GM12878 (cell line): ENCODE data around the gene RAP1B. TPM values are rescaled to one million over a fixed set of nuclear protein-coding genes. Genes with fewer than 3 reads are reported as not detected.

ENCODE experiments used
- ATAC-seq: fragments of 200-7000 bp; cut with Tn5 transposase; 3 replicates; pipeline ENCODE4 v1.9.1; 2020; ENCODE audit warnings: mild to moderate bottlenecking, moderate library complexity
- Bru-seq: library from RNA; stranded (reverse); fragments of 400-500 nt; gene quantifications from one replicate; lab custom pipeline; 2021; lab: Mats Ljungman, UMichigan
- BruChase-seq, 2 experiments: library from RNA; stranded (reverse); fragments of 400-500 nt; gene quantifications; one replicate each; lab custom pipeline; 2021; lab: Mats Ljungman, UMichigan
- BruUV-seq: library from RNA; stranded (reverse); fragments of 400-500 nt; replicated peaks from 2 replicates; lab custom pipeline; 2021; lab: Mats Ljungman, UMichigan
- CTCF ChIA-PET: fragments of 300-600 bp; sonication (Branson Sonifier 250); formaldehyde crosslinking; extraction: SDS; loops from one replicate; lab custom pipeline; 2021; ENCODE audit warnings: inconsistent platforms; lab: Yijun Ruan, JAX
- POLR2A ChIA-PET: fragments of 350-600 bp; formaldehyde crosslinking; extraction: SDS; loops from one replicate; lab custom pipeline; 2021; ENCODE audit warnings: inconsistent platforms; lab: Charles Lee
- RAD21 ChIA-PET: fragments of 300-600 bp; sonication (Branson Sonifier 250); formaldehyde crosslinking; loops from one replicate; lab custom pipeline; 2023; ENCODE audit warnings: antibody characterized with exemption; ENCODE audit not compliant: unreplicated experiment; lab: Charles Lee
- SMC1A ChIA-PET: fragments of 300-600 bp; sonication (Branson Sonifier 250); formaldehyde crosslinking; loops from one replicate; lab custom pipeline; 2023; ENCODE audit not compliant: unreplicated experiment, uncharacterized antibody; lab: Charles Lee
- DNase-seq: peaks from one replicate; pipeline ENCODE4 v3.0.0-alpha.2; 2011; ENCODE audit warnings: low read depth, low spot score
- FAIRE-seq: peaks from 3 replicates; lab custom pipeline; 2011; peaks lifted over from hg19 to GRCh38; lab: Jason Lieb, UNC
- H2AFZ ChIP-seq: 2 replicates; pipeline ENCODE4 v1.6.0; 2011; ENCODE audit warnings: low read depth, low read length, control low read depth; ENCODE audit not compliant: control insufficient read depth
- H3K27ac ChIP-seq: 2 replicates; pipeline ENCODE4 v1.5.1; 2011; ENCODE audit warnings: control low read depth; ENCODE audit not compliant: control insufficient read depth, insufficient read depth
- H3K27me3 ChIP-seq, 2 experiments: replicated peaks in 1 of 2; 2 replicates each; pipeline versions ENCODE4 v1.6.0 to v1.6.1; 2011; ENCODE audit warnings: low read length in 1 of 2; ENCODE audit not compliant: control insufficient read depth in 2 of 2, insufficient read depth in 2 of 2
- H3K36me3 ChIP-seq, 2 experiments: 2 replicates each; pipeline ENCODE4 v1.5.1; 2011; ENCODE audit warnings: low read length in 1 of 2; ENCODE audit not compliant: control insufficient read depth in 2 of 2, insufficient read depth in 2 of 2
- H3K4me1 ChIP-seq: 2 replicates; pipeline ENCODE4 v1.6.1; 2011; ENCODE audit warnings: mild to moderate bottlenecking, low read length, moderate library complexity, mixed read lengths; ENCODE audit not compliant: control insufficient read depth, insufficient read depth
- H3K4me2 ChIP-seq: 2 replicates; pipeline ENCODE4 v1.6.0; 2011; ENCODE audit warnings: control low read depth; ENCODE audit not compliant: control insufficient read depth, insufficient read depth
- H3K4me3 ChIP-seq: fragments of 200-600 bp; sonication (generic); 2 replicates; pipeline ENCODE4 v1.5.1; 2016
- H3K79me2 ChIP-seq: 2 replicates; pipeline ENCODE4 v1.6.0; 2011; ENCODE audit warnings: low read length; ENCODE audit not compliant: control insufficient read depth, insufficient read depth
- H3K9ac ChIP-seq: 2 replicates; pipeline ENCODE4 v1.8.0; 2011; ENCODE audit warnings: low read length, control low read depth, mixed read lengths; ENCODE audit not compliant: control insufficient read depth, insufficient read depth
- H3K9me3 ChIP-seq: replicated peaks from 3 replicates; pipeline ENCODE4 v1.5.1; 2011; ENCODE audit warnings: mild to moderate bottlenecking, low read length; ENCODE audit not compliant: control insufficient read depth, insufficient read depth
- H4K20me1 ChIP-seq: 2 replicates; pipeline ENCODE4 v1.6.0; 2011; ENCODE audit not compliant: control insufficient read depth, insufficient read depth
- BCL3 ChIP-seq: IDR thresholded peaks from 2 replicates; pipeline ENCODE4 v1.6.1; 2011; ENCODE audit warnings: borderline replicate concordance, low read depth, mild to moderate bottlenecking, moderate library complexity, low read length; ENCODE audit not compliant: insufficient read depth, poor library complexity, severe bottlenecking
- BRCA1 ChIP-seq: IDR thresholded peaks from 2 replicates; pipeline ENCODE4 v1.6.1; 2011; ENCODE audit warnings: low read depth, low read length, improper control_type of control experiment
- CHD1 ChIP-seq: IDR thresholded peaks from 2 replicates; pipeline ENCODE4 v1.6.1; 2012; ENCODE audit warnings: low read depth, low read length, improper control_type of control experiment
- DPF2 ChIP-seq: fragments of 450-650 bp; IDR thresholded peaks from 2 replicates; pipeline ENCODE4 v1.6.1; 2017; ENCODE audit warnings: mild to moderate bottlenecking
- EED ChIP-seq: sonication (generic); IDR thresholded peaks from 2 replicates; pipeline ENCODE4 v1.6.1; 2016; ENCODE audit warnings: antibody characterized with exemption, low read depth
- EGR1 ChIP-seq, 2 experiments: IDR thresholded peaks; 1 replicate in 1 of 2; 2 replicates in 1 of 2; pipeline ENCODE4 v1.6.1; 2011 to 2012; ENCODE audit warnings: low read depth in 2 of 2, low read length in 2 of 2, borderline replicate concordance in 1 of 2, mild to moderate bottlenecking in 1 of 2, moderate library complexity in 1 of 2
- MEF2B ChIP-seq: fragments of 450-650 bp; IDR thresholded peaks from 2 replicates; pipeline ENCODE4 v1.6.1; 2018; ENCODE audit warnings: mild to moderate bottlenecking, moderate library complexity; ENCODE audit not compliant: partially characterized antibody, poor library complexity, severe bottlenecking
- NFIC ChIP-seq: IDR thresholded peaks from 2 replicates; pipeline ENCODE4 v1.6.1; 2012; ENCODE audit warnings: low read depth, mild to moderate bottlenecking, inconsistent platforms, low read length, moderate library complexity
- NFXL1 ChIP-seq: fragments of 450-650 bp; IDR thresholded peaks from 2 replicates; pipeline ENCODE4 v1.6.1; 2017; ENCODE audit warnings: antibody characterized with exemption, mild to moderate bottlenecking, borderline replicate concordance
- RB1 ChIP-seq: fragments of 450-650 bp; formaldehyde crosslinking; IDR thresholded peaks from 2 replicates; pipeline ENCODE4 v1.6.1; 2017; ENCODE audit warnings: mild to moderate bottlenecking, borderline replicate concordance
- SMARCA5 ChIP-seq: fragments of 450-650 bp; IDR thresholded peaks from 2 replicates; pipeline ENCODE4 v1.6.1; 2017; ENCODE audit warnings: mild to moderate bottlenecking
- TBL1XR1 ChIP-seq: IDR thresholded peaks from 2 replicates; pipeline ENCODE4 v1.6.1; 2012; ENCODE audit warnings: low read depth, low read length, improper control_type of control experiment
- ZNF24 ChIP-seq: fragments of 450-650 bp; IDR thresholded peaks from 2 replicates; pipeline ENCODE4 v1.6.1; 2017; ENCODE audit warnings: antibody characterized with exemption, mild to moderate bottlenecking
- ZNF622 ChIP-seq: fragments of 450-650 bp; IDR thresholded peaks from 2 replicates; pipeline ENCODE4 v1.6.1; 2017; ENCODE audit warnings: mild to moderate bottlenecking, inconsistent platforms
- WGBS: methylation state at CpG from one replicate; pipeline ENCODE4 v1.1.6; 2016; ENCODE audit warnings: low lambda C conversion rate; ENCODE audit not compliant: insufficient replicate concordance, insufficient coverage; ENCODE audit errors: missing lambda C conversion rate; 5-methylcytosine and 5-hydroxymethylcytosine counted together
- in situ Hi-C: fragments of 300-500 bp; cut with MboI; formaldehyde crosslinking; loops from 9 replicates; pipeline ENCODE4 v1.14.3; 2018; ENCODE audit warnings: mixed read lengths
- intact Hi-C: fragments of 100-400 bp; cut with micrococcal nuclease; formaldehyde crosslinking; loops from one replicate; pipeline ENCODE4 v1.14.2; 2022; ENCODE audit not compliant: unreplicated experiment
- long read RNA-seq, 2 experiments: library from polyadenylated mRNA; unstranded; transcript quantifications; one replicate each; pipeline ENCODE4 v2.0.0, GENCODE V29; 2019 to 2020
- polyA minus RNA-seq, 3 experiments: library from RNA; depleted of rRNA, polyadenylated mRNA; stranded (reverse); fragments of >200 nt; gene quantifications; 2 replicates each; pipeline ENCODE4 v1.2.3, GENCODE V29; 2011
- polyA plus RNA-seq, 11 experiments: library from polyadenylated mRNA; depleted of rRNA in 4 of 11; unstranded in 6 of 11; stranded (reverse) in 5 of 11; fragments of >200 nt; fragmentation: Nextera tagmentation in 4 of 11; fragmentation: Illumina TruSeq in 1 of 11; extraction: Ambion mirVana in 4 of 11; extraction: Trizol in 1 of 11; gene quantifications; 1 replicate in 1 of 11; 2 replicates in 10 of 11; pipeline versions ENCODE4 v1.2.1 to v1.2.3, GENCODE V29; 2011 to 2016; ENCODE audit warnings: inconsistent platforms in 2 of 11, missing spikeins in 2 of 11, low read depth in 1 of 11
- total RNA-seq, 4 experiments: library from RNA; depleted of rRNA in 3 of 4; stranded (reverse); fragments of >200 nt in 3 of 4; fragmentation: Illumina TruSeq in 1 of 4; extraction: Trizol in 1 of 4; gene quantifications; 2 replicates each; pipeline versions ENCODE4 v1.2.1 to v1.2.3, GENCODE V29; 2013 to 2021
- TF ChIP-seq, protein P1 (sequence below): IDR thresholded peaks from 2 replicates; pipeline ENCODE4 v1.6.1; 2012; ENCODE audit warnings: low read depth, low read length, improper control_type of control experiment

Gene RAP1B
- total RNA-seq (2013; cell fraction: nucleolus; rRNA removed) = 248 and 255 TPM in 2 replicates
- total RNA-seq (2014; rRNA removed) (113 and 117 TPM in 2 replicates), total RNA-seq (2014; rRNA removed; fragmentation: Illumina TruSeq; extraction: Trizol) (121 and 125 TPM in 2 replicates), total RNA-seq (2021) (105 and 115 TPM in 2 replicates), polyA plus RNA-seq (2011; rRNA removed) (203 and 292 TPM in 2 replicates), polyA plus RNA-seq (2014; fragmentation: Illumina TruSeq; extraction: Trizol) (201 and 225 TPM in 2 replicates), polyA plus RNA-seq (2014; fragmentation: Nextera tagmentation; extraction: Ambion mirVana) (10 to 100 TPM; 88.9 to 95.0 TPM), polyA plus RNA-seq (2014; rRNA removed) (121 and 129 TPM in 2 replicates), polyA plus RNA-seq (2016; fragmentation: Nextera tagmentation; extraction: Ambion mirVana) (100 to 1,000 TPM; 208 to 219 TPM), polyA minus RNA-seq (2011; rRNA and poly(A)+ RNA removed) (53.3 and 76.7 TPM in 2 replicates), Bru-seq, nascent RNA (percentile 98 among the genes with signal in this experiment), BruChase-seq, experiment 1, labeled RNA remaining after a 6-hour chase (percentile 98 among the genes with signal in this experiment), BruChase-seq, experiment 2, labeled RNA remaining after a 2-hour chase (percentile 98 among the genes with signal in this experiment)
- polyA plus RNA-seq (2011; ENCODE audit: low read depth) = 52.6 TPM
- 80.2 and 93.0 TPM in 2 replicates for polyA plus RNA-seq (2011; cell fraction: cytosol; rRNA removed)
- polyA plus RNA-seq (2011; cell fraction: nucleus; rRNA removed) = 61.6 and 84.0 TPM in 2 replicates
- polyA plus RNA-seq (2012) = 86.1 and 107 TPM in 2 replicates
- 30.6 and 58.6 TPM in 2 replicates for polyA minus RNA-seq (2011; cell fraction: cytosol; rRNA and poly(A)+ RNA removed)
- polyA minus RNA-seq (2011; cell fraction: nucleus; rRNA and poly(A)+ RNA removed) = 33.7 and 63.2 TPM in 2 replicates
- long read RNA-seq, experiment 1, full-length matches to known transcripts = 154 of 169 reads
- long read RNA-seq, experiment 1, partial matches to known transcripts = 4 of 169 reads
- long read RNA-seq, experiment 1, other reads (novel, unspliced or antisense) = 11 of 169 reads
- long read RNA-seq, experiment 2, full-length matches to known transcripts = 1,270 of 1,358 reads
- long read RNA-seq, experiment 2, partial matches to known transcripts = 39 of 1,358 reads
- long read RNA-seq, experiment 2, other reads (novel, unspliced or antisense) = 49 of 1,358 reads

- no peaks in the 10 kb centered on the region for H3K36me3 ChIP-seq
- intact Hi-C loops = loop anchor here (2.0 to 5.0 kb wide), 4 partner anchors 128 to 252 kb away; partner anchors contain the start of gene MDM2
- SMC1A ChIA-PET = interaction anchor here (0.6 to 5.9 kb wide), 12 partner anchors 13 to 250 kb away, joined by 3 to 53 read pairs (median 4); no protein-coding TSS in a partner anchor
- peak; percentile 84 for ATAC-seq
- CTCF ChIA-PET = no interaction called here
- RAD21 ChIA-PET = interaction anchor here (0.7 to 5.1 kb wide), 19 partner anchors 15 to 387 kb away, joined by 3 to 42 read pairs (median 4); no protein-coding TSS in a partner anchor
- no peak for FAIRE-seq
- peaks cover 4% of the 10 kb centered on the region; the same call in 1 of the 2 replicates for H3K4me1 ChIP-seq
- peak within 1 kb of the TSS; percentile 98 for H3K9ac ChIP-seq
- H3K4me3 ChIP-seq = peak within 1 kb of the TSS; percentile 86
- no TSS peak for BruUV-seq
- POLR2A ChIA-PET = interaction anchor here (0.6 to 1.8 kb wide), 16 partner anchors 9 to 369 kb away, joined by 3 to 9 read pairs (median 4); no protein-coding TSS in a partner anchor
- H2AFZ ChIP-seq = peak within 1 kb of the TSS; percentile 97
- no peak for DNase-seq
- in situ Hi-C loops = loop anchor here (25.0 kb wide), 1 partner anchor 248 kb away; no protein-coding TSS in a partner anchor
- peak within 1 kb of the TSS; percentile 98 for H3K27ac ChIP-seq
- peak within 1 kb of the TSS; percentile 78 for H3K4me2 ChIP-seq
- no peaks in the 10 kb centered on the region for H3K27me3 ChIP-seq
- under 1% methylated on average over 68 of the region's 84 CpGs for WGBS
- H4K20me1 ChIP-seq = 0 out of 2 replicates have a peak, but pooled peaks cover 2% of the 10 kb centered on the region
- H3K79me2 ChIP-seq = peaks cover 47% of the 10 kb centered on the region
- H3K9me3 ChIP-seq = no peaks in the 10 kb centered on the region
- no peak for TF ChIP-seq TBL1XR1
- no peak for TF ChIP-seq CHD1
- TF ChIP-seq, protein P1, sequence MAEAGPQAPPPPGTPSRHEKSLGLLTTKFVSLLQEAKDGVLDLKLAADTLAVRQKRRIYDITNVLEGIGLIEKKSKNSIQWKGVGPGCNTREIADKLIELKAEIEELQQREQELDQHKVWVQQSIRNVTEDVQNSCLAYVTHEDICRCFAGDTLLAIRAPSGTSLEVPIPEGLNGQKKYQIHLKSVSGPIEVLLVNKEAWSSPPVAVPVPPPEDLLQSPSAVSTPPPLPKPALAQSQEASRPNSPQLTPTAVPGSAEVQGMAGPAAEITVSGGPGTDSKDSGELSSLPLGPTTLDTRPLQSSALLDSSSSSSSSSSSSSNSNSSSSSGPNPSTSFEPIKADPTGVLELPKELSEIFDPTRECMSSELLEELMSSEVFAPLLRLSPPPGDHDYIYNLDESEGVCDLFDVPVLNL = no peak
- TF ChIP-seq MEF2B = no peak
- TF ChIP-seq ZNF622 = no peak
- no peak for TF ChIP-seq BRCA1
- no peak for TF ChIP-seq ZNF24
- TF ChIP-seq SMARCA5 = peak; percentile 65; the same call in 1 of the 2 replicates
- no peak for TF ChIP-seq BCL3
- TF ChIP-seq NFXL1 = no peak
- TF ChIP-seq NFIC = no peak; the same call in 1 of the 2 replicates
- TF ChIP-seq EGR1 (IDR thresholded peaks at IDR 0.05; ENCODE audit: borderline replicate concordance in 1 of 2, low read depth in 2 of 2, low read length in 2 of 2) = peak in 1 of 2 experiments; percentile 34; a peak in 1 of 3 replicates
- 0 out of 2 replicates have a peak, but pooled peaks have one; percentile 22 for TF ChIP-seq DPF2
- TF ChIP-seq RB1 = peak; percentile 35; the same call in 1 of the 2 replicates
- peak; percentile 45; the same call in 1 of the 2 replicates for TF ChIP-seq EED
Measured at GRCh38 chr12:68610370-68611093, at the start of gene RAP1B. TSS of gene RAP1B (plus strand) at chr12:68610899. CDS start at chr12:68648725, 37,826 bp downstream.
